GM21528 (cell line): Measurements from ENCODE around the gene UACA.

Source experiments
- ATAC-seq: cut with Tn5 transposase; IDR thresholded peaks from one replicate; pipeline ENCODE4 v1.9.1; 2021; ENCODE audit warnings: mild to moderate bottlenecking, moderate library complexity; ENCODE audit not compliant: unreplicated experiment, low FRiP score

Gene UACA

GRCh38 chr15:70712271-70712670 is 51.1 kb downstream of the UACA start:
- no peak for ATAC-seq

GRCh38 chr15:70710714-70711113 is 52.6 kb downstream of the UACA start:
- no peak for ATAC-seq

- ATAC-seq, result no peak
These were observed 54.5 kb downstream of the UACA start for GRCh38 chr15:70708839-70709238.

GRCh38 chr15:70707686-70708300 is 55.6 kb downstream of the UACA start:
- ATAC-seq, result no peak

GRCh38 chr15:70704731-70705130 is 58.6 kb downstream of the UACA start:
- ATAC-seq, result no peak

GRCh38 chr15:70704166-70704565 is 59.2 kb downstream of the UACA start:
- ATAC-seq, result no peak

- no peak for ATAC-seq
These were observed 60.1 kb downstream of the UACA start for GRCh38 chr15:70703096-70703878.

- ATAC-seq, result no peak
These were observed 60.8 kb downstream of the UACA start for GRCh38 chr15:70702584-70702983.

GRCh38 chr15:70701891-70702568 is 61.3 kb downstream of the UACA start:
- ATAC-seq, result no peak

- ATAC-seq, result no peak
These were observed 62.2 kb downstream of the UACA start for GRCh38 chr15:70701171-70701570.

- no peak for ATAC-seq
These were observed 63.5 kb downstream of the UACA start for GRCh38 chr15:70699890-70700289.

GRCh38 chr15:70698836-70699390 is 64.4 kb downstream of the UACA start:
- no peak for ATAC-seq

GRCh38 chr15:70698426-70698825 is 64.9 kb downstream of the UACA start:
- no peak for ATAC-seq

GRCh38 chr15:70690491-70691276 is 72.7 kb downstream of the UACA start:
- ATAC-seq, result no peak

- no peak for ATAC-seq
These were observed 73.3 kb downstream of the UACA start for GRCh38 chr15:70690021-70690420.

GRCh38 chr15:70687482-70687881 is 75.9 kb downstream of the UACA start:
- ATAC-seq, result no peak

- no peak for ATAC-seq
These were observed 82.5 kb downstream of the UACA start for GRCh38 chr15:70680817-70681216.

- no peak for ATAC-seq
These were observed 83.5 kb downstream of the UACA start for GRCh38 chr15:70679919-70680231.

- ATAC-seq, result peak; percentile 75
These were observed 91.3 kb downstream of the UACA start for GRCh38 chr15:70672081-70672480.

- no peak for ATAC-seq
These were observed 92.7 kb downstream of the UACA start for GRCh38 chr15:70670680-70671079.
